ENCODE data around the gene NR2F2.

- no peak for TF ChIP-seq SUZ12 (IDR thresholded peaks at IDR 0.05)
- TF ChIP-seq L3MBTL2 (conservative IDR thresholded peaks at IDR 0.05), result no peak
- no peak for TF ChIP-seq FOXA1 (IDR thresholded peaks at IDR 0.05)
- no peak for TF ChIP-seq BHLHE40 (IDR thresholded peaks at IDR 0.05; ENCODE audit: borderline replicate concordance)
- TF ChIP-seq ELF4 (IDR thresholded peaks at IDR 0.05), result no peak
- TF ChIP-seq ZNF384 (IDR thresholded peaks at IDR 0.05), result no peak
- no peak for TF ChIP-seq TARDBP (IDR thresholded peaks at IDR 0.05)
- no peak for TF ChIP-seq SP1 (IDR thresholded peaks at IDR 0.05)
- TF ChIP-seq PKNOX1 (IDR thresholded peaks at IDR 0.05), result no peak
- TF ChIP-seq ARNT (IDR thresholded peaks at IDR 0.05), result no peak
- TF ChIP-seq CTBP1 (IDR thresholded peaks at IDR 0.05; ENCODE audit: borderline replicate concordance), result no peak
- no peak for TF ChIP-seq HDGF (IDR thresholded peaks at IDR 0.05; ENCODE audit: borderline replicate concordance)
Observed at GRCh38 chr15:96372554-96372953, 42.1 kb downstream of the NR2F2 start.
